Caco-2 (cell line): ENCODE measurements around the gene PRR15L. TPM values are rescaled to one million over a fixed set of nuclear protein-coding genes. Genes with fewer than 3 reads are reported as not detected.

ENCODE experiments used
- BruUV-seq: library from RNA; stranded (reverse); fragments of 400-500 nt; replicated peaks from 2 replicates; lab custom pipeline; 2021; lab: Mats Ljungman, UMichigan
- CTCF ChIA-PET: fragments of 300-600 bp; sonication (Branson Sonifier 250); formaldehyde crosslinking; loops from one replicate; lab custom pipeline; 2022; ENCODE audit warnings: antibody characterized with exemption; lab: Charles Lee
- POLR2A ChIA-PET: fragments of 300-600 bp; sonication (Branson Sonifier 250); formaldehyde crosslinking; loops from one replicate; lab custom pipeline; 2022; ENCODE audit warnings: antibody characterized with exemption; lab: Charles Lee
- DNase-seq, 2 experiments: peaks; one replicate each; pipeline versions ENCODE4 v3.0.0 to v3.0.0-alpha.2; 2020 to 2022
- H3K27me3 ChIP-seq: replicated peaks from 2 replicates; pipeline ENCODE4 v1.6.0; 2011; ENCODE audit warnings: low read length; ENCODE audit not compliant: control insufficient read depth, insufficient read depth
- H3K36me3 ChIP-seq: 2 replicates; pipeline ENCODE4 v1.5.1; 2011; ENCODE audit warnings: low read length; ENCODE audit not compliant: control insufficient read depth, insufficient read depth
- H3K4me1 ChIP-seq: fragments of 250-450 bp; sonication (Bioruptor Pico); 2 replicates; pipeline ENCODE4 v1.5.1; 2020; ENCODE audit warnings: mild to moderate bottlenecking
- H3K4me3 ChIP-seq: 2 replicates; pipeline ENCODE4 v1.5.1; 2011; ENCODE audit warnings: low read depth, mild to moderate bottlenecking, control low read depth, low read length
- H3K9me3 ChIP-seq: fragments of 250-450 bp; sonication (Bioruptor Pico); 2 replicates; pipeline ENCODE4 v1.5.1; 2020; ENCODE audit warnings: mild to moderate bottlenecking, moderate library complexity
- H3K27ac Mint-ChIP-seq: one replicate; pipeline ENCODE4 v1.8.0; 2022; ENCODE audit warnings: mixed read lengths; ENCODE audit not compliant: unreplicated experiment
- H3K27me3 Mint-ChIP-seq: one replicate; pipeline ENCODE4 v1.8.0; 2022; ENCODE audit warnings: mixed read lengths; ENCODE audit not compliant: insufficient read depth, unreplicated experiment
- H3K36me3 Mint-ChIP-seq: one replicate; pipeline ENCODE4 v1.8.0; 2022; ENCODE audit warnings: mild to moderate bottlenecking, mixed read lengths; ENCODE audit not compliant: insufficient read depth, unreplicated experiment
- H3K4me1 Mint-ChIP-seq: one replicate; pipeline ENCODE4 v1.8.0; 2022; ENCODE audit warnings: low read depth, mixed read lengths; ENCODE audit not compliant: unreplicated experiment
- H3K4me3 Mint-ChIP-seq: one replicate; pipeline ENCODE4 v1.8.0; 2022; ENCODE audit warnings: mild to moderate bottlenecking, moderate library complexity, mixed read lengths; ENCODE audit not compliant: unreplicated experiment
- H3K9me3 Mint-ChIP-seq: one replicate; pipeline ENCODE4 v1.8.0; 2022; ENCODE audit warnings: mixed read lengths; ENCODE audit not compliant: unreplicated experiment
- CTCF ChIP-seq, 2 experiments: fragments of 200-600 bp in 1 of 2; IDR thresholded peaks; 1 replicate in 1 of 2; 2 replicates in 1 of 2; pipeline versions ENCODE4 v1.5.1 to v1.8.0; 2011 to 2022; ENCODE audit warnings: antibody characterized with exemption in 1 of 2, control low read depth in 1 of 2, inconsistent platforms in 1 of 2, low read depth in 1 of 2, low read length in 1 of 2, mild to moderate bottlenecking in 1 of 2, moderate library complexity in 1 of 2; ENCODE audit not compliant: insufficient read depth in 1 of 2, severe bottlenecking in 1 of 2, unreplicated experiment in 1 of 2
- intact Hi-C: fragments of 100-400 bp; cut with micrococcal nuclease; formaldehyde crosslinking; loops from one replicate; pipeline ENCODE4 v1.10.0; 2022; ENCODE audit not compliant: unreplicated experiment
- total RNA-seq: library from RNA; stranded (reverse); gene quantifications from 2 replicates; pipeline ENCODE4 v1.2.3, GENCODE V29; 2022

PRR15L gene
- total RNA-seq, 1 experiment from 2014 or later, result 24.3 TPM

- Histone ChIP-seq H3K4me1 (peaks cover 20% of the 10 kb centered on the region), H3K4me3 (no peak overlapping the region), H3K36me3 (peaks cover 23% of the 10 kb centered on the region), H3K27me3 (no peaks in the 10 kb centered on the region), H3K9me3 (no peaks in the 10 kb centered on the region)
- peaks cover 67% of the 10 kb centered on the region for H3K36me3 Mint-ChIP-seq
- H3K27ac Mint-ChIP-seq, result no peak overlapping the region
- CTCF ChIA-PET, result interaction anchor here (0.6 to 7.0 kb wide), 51 partner anchors 8 to 946 kb away, joined by 3 to 219 read pairs (median 4); partner anchors contain the start of genes ATP5MC1, CDK5RAP3, KPNB1 and NFE2L1
- H3K9me3 Mint-ChIP-seq, result no peaks in the 10 kb centered on the region
- intact Hi-C loops, result loop anchor here (1.0 to 5.0 kb wide), 3 partner anchors 35 to 106 kb away; partner anchors contain the start of gene SCRN2
- POLR2A ChIA-PET, result interaction anchor here (0.6 to 6.0 kb wide), 12 partner anchors 8 to 297 kb away, joined by 3 to 62 read pairs (median 4); partner anchors contain the start of genes CDK5RAP3, KPNB1, LRRC46 and MRPL10
- peak; percentile 99 for TF ChIP-seq CTCF (IDR thresholded peaks at IDR 0.05; ENCODE audit: insufficient read depth in 1 of 2, low read depth in 1 of 2, low read length in 1 of 2, severe bottlenecking in 1 of 2, unreplicated experiment in 1 of 2)
- BruUV-seq, result no TSS peak
- H3K4me3 Mint-ChIP-seq, result no peak overlapping the region
- H3K27me3 Mint-ChIP-seq, result no peaks in the 10 kb centered on the region
- DNase-seq, result peak; percentile 94 to 95
- H3K4me1 Mint-ChIP-seq, result peaks cover 31% of the 10 kb centered on the region
These were observed 10.7 kb downstream of the PRR15L start for GRCh38 chr17:47946929-47947397.

DNA sequence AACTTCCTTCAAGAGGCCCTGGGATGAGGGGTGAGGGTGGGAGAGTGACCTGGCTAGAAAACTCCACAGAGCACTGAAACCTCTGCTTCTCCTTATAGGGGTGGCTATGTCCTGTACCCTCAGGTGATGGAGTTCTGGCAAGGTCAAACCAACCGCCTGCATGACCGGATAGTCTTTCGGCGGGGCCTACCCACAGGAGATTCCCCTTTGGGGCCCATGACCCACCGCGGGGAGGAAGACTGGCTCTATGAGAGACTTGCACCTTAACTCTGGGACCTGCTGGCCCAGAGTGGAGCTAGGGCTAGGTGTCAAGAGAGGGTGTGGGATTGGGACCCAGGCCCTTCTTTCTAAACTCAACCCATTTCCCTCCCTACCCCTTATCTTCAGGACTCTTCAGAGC is 11.2 kb downstream of the PRR15L start:
- Mint-ChIP-seq H3K4me3 (no peak overlapping the region), H3K9me3 (no peaks in the 10 kb centered on the region), H3K4me1 (peaks cover 28% of the 10 kb centered on the region), H3K27me3 (no peaks in the 10 kb centered on the region), H3K27ac (no peak overlapping the region), H3K36me3 (peaks cover 67% of the 10 kb centered on the region)
- Histone ChIP-seq H3K9me3 (no peaks in the 10 kb centered on the region), H3K4me1 (peaks cover 20% of the 10 kb centered on the region), H3K4me3 (no peak overlapping the region), H3K36me3 (peaks cover 19% of the 10 kb centered on the region), H3K27me3 (no peaks in the 10 kb centered on the region)
- intact Hi-C loops, result loop anchor here (5.0 kb wide), 1 partner anchor 36 kb away; no protein-coding TSS in a partner anchor
- peak in 1 of 2 experiments; percentile 48 for DNase-seq
- BruUV-seq, result no TSS peak
- no peak for TF ChIP-seq CTCF (IDR thresholded peaks at IDR 0.05; ENCODE audit: insufficient read depth in 1 of 2, low read depth in 1 of 2, low read length in 1 of 2, severe bottlenecking in 1 of 2, unreplicated experiment in 1 of 2)
- ChIA-PET CTCF (interaction anchor here (0.6 to 7.0 kb wide), 46 partner anchors 8 to 655 kb away, joined by 3 to 219 read pairs (median 5); partner anchors contain the start of genes CDK5RAP3, KPNB1, NFE2L1 and PRR15L), POLR2A (interaction anchor here (0.6 to 6.0 kb wide), 12 partner anchors 8 to 297 kb away, joined by 3 to 62 read pairs (median 4); partner anchors contain the start of genes CDK5RAP3, KPNB1, LRRC46 and MRPL10)

DNA sequence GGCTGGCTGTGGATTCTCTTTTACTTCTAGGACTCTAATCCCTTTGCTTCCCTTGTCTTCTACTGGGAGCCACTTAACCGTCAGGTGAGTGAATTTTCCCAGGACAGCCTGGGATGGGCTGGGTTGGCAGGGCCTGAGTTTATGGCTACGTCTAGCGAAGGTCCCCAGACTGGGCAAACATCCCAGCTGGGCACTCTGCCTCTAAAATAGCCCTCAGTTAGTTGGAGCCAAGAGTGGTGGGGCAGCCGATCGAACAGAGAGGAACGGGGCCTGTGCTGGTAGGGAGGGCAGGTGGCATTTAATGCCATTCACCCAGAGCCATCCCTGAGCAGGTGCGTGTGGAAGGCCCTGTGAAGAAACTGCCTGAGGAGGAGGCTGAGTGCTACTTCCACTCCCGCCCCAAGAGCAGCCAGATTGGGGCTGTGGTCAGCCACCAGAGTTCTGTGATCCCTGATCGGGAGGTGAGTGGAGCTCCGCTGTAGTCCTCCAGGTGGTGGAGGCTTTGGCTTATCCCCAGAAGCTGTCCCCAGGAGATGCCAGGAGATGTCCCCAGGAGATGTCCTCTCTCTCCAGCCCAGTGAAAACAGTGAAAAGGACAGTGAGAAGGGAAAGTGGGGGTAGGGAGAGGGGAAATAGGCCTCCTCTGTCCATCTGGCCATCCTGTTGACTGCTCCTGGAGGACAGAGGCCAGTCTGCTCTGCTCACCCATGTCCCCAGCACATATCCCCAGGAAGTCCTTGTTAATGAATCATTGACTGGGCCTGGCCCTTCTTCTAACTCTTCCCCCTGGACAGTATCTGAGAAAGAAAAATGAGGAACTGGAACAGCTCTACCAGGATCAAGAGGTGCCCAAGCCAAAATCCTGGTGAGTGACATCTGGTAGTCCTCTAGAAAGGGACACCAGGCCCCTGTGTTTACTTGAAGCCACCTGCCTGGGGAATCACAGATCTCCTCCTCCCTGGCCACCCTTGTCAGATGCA is 11.9 kb downstream of the PRR15L start:
- intact Hi-C loops, result loop anchor here (5.0 kb wide), 1 partner anchor 36 kb away; no protein-coding TSS in a partner anchor
- no peaks in the 10 kb centered on the region for H3K27me3 Mint-ChIP-seq
- peaks cover 67% of the 10 kb centered on the region for H3K36me3 Mint-ChIP-seq

More for the DNA sequence above, 11.9 kb downstream of the PRR15L start:
- Mint-ChIP-seq H3K9me3 (no peaks in the 10 kb centered on the region), H3K27ac (peak overlapping the region; percentile 4), H3K4me1 (peaks cover 34% of the 10 kb centered on the region), H3K4me3 (no peak overlapping the region)
- CTCF ChIA-PET, result interaction anchor here (1.3 to 7.0 kb wide), 8 partner anchors 16 to 95 kb away, joined by 3 to 219 read pairs (median 8); partner anchors contain the start of genes CDK5RAP3 and SP6
- H3K27me3 ChIP-seq, result no peaks in the 10 kb centered on the region
- H3K4me1 ChIP-seq, result peaks cover 20% of the 10 kb centered on the region
- DNase-seq, result peak in 1 of 2 experiments; percentile 52
- no peak overlapping the region for H3K4me3 ChIP-seq
- BruUV-seq, result no TSS peak
- no peak for TF ChIP-seq CTCF (IDR thresholded peaks at IDR 0.05; ENCODE audit: insufficient read depth in 1 of 2, low read depth in 1 of 2, low read length in 1 of 2, severe bottlenecking in 1 of 2, unreplicated experiment in 1 of 2)
- H3K36me3 ChIP-seq, result peaks cover 18% of the 10 kb centered on the region
- no peaks in the 10 kb centered on the region for H3K9me3 ChIP-seq
- POLR2A ChIA-PET, result interaction anchor here (0.6 to 1.7 kb wide), 2 partner anchors 25 to 124 kb away, joined by 4 read pairs; partner anchors contain the start of genes CDK5RAP3 and OSBPL7
